ENCODE results near the gene FOXC1.

The FOXC1 gene

GRCh38 chr6:1577146-1577680 is 32.5 kb upstream of the FOXC1 start:
- in situ Hi-C loops (cut with MboI; ENCODE audit: low pct_unique_long_range_greater_than_20kb, low sequenced_read_pairs, unreplicated experiment): loop anchor here (25.0 kb wide), 1 partner anchor 1060 kb away; no protein-coding TSS in a partner anchor
- TF ChIP-seq CTCF (IDR thresholded peaks at IDR 0.05; ENCODE audit: extremely low read depth, insufficient read depth, missing control alignments): no peak
- DNase-seq (ENCODE audit: low spot score): no peak

GRCh38 chr6:1577896-1578745 is 31.6 kb upstream of the FOXC1 start:
- TF ChIP-seq CTCF (IDR thresholded peaks at IDR 0.05; ENCODE audit: extremely low read depth, insufficient read depth, missing control alignments): no peak
- in situ Hi-C loops (cut with MboI; ENCODE audit: low pct_unique_long_range_greater_than_20kb, low sequenced_read_pairs, unreplicated experiment): loop anchor here (25.0 kb wide), 1 partner anchor 1059 kb away; no protein-coding TSS in a partner anchor
- DNase-seq (ENCODE audit: low spot score): peak; percentile 54

GRCh38 chr6:1579096-1579495 is 30.6 kb upstream of the FOXC1 start:
- TF ChIP-seq CTCF (IDR thresholded peaks at IDR 0.05; ENCODE audit: extremely low read depth, insufficient read depth, missing control alignments): no peak
- DNase-seq (ENCODE audit: low spot score): no peak
- in situ Hi-C loops (cut with MboI; ENCODE audit: low pct_unique_long_range_greater_than_20kb, low sequenced_read_pairs, unreplicated experiment): loop anchor here (25.0 kb wide), 1 partner anchor 1058 kb away; no protein-coding TSS in a partner anchor

GRCh38 chr6:1580109-1580508 is 29.6 kb upstream of the FOXC1 start:
- in situ Hi-C loops (cut with MboI; ENCODE audit: low pct_unique_long_range_greater_than_20kb, low sequenced_read_pairs, unreplicated experiment): loop anchor here (25.0 kb wide), 1 partner anchor 1057 kb away; no protein-coding TSS in a partner anchor
- TF ChIP-seq CTCF (IDR thresholded peaks at IDR 0.05; ENCODE audit: extremely low read depth, insufficient read depth, missing control alignments): no peak
- no peak for DNase-seq (ENCODE audit: low spot score)

- TF ChIP-seq CTCF (IDR thresholded peaks at IDR 0.05; ENCODE audit: extremely low read depth, insufficient read depth, missing control alignments): no peak
- DNase-seq (ENCODE audit: low spot score): no peak
- in situ Hi-C loops (cut with MboI; ENCODE audit: low pct_unique_long_range_greater_than_20kb, low sequenced_read_pairs, unreplicated experiment): loop anchor here (25.0 kb wide), 1 partner anchor 1057 kb away; no protein-coding TSS in a partner anchor
Measured at GRCh38 chr6:1580585-1580984, 29.1 kb upstream of the FOXC1 start.

GRCh38 chr6:1581120-1581991 is 28.4 kb upstream of the FOXC1 start:
- DNase-seq (ENCODE audit: low spot score): no peak
- in situ Hi-C loops (cut with MboI; ENCODE audit: low pct_unique_long_range_greater_than_20kb, low sequenced_read_pairs, unreplicated experiment): loop anchor here (25.0 kb wide), 1 partner anchor 1056 kb away; no protein-coding TSS in a partner anchor
- TF ChIP-seq CTCF (IDR thresholded peaks at IDR 0.05; ENCODE audit: extremely low read depth, insufficient read depth, missing control alignments): no peak
